Superior temporal gyrus (tissue), 1 donor: Measurements from ENCODE around the gene LRP1B.

Experiments
- DNase-seq: peaks from one replicate; pipeline ENCODE4 v3.0.0-alpha.2; 2016; ENCODE audit errors: extremely low spot score

Gene LRP1B

DNA sequence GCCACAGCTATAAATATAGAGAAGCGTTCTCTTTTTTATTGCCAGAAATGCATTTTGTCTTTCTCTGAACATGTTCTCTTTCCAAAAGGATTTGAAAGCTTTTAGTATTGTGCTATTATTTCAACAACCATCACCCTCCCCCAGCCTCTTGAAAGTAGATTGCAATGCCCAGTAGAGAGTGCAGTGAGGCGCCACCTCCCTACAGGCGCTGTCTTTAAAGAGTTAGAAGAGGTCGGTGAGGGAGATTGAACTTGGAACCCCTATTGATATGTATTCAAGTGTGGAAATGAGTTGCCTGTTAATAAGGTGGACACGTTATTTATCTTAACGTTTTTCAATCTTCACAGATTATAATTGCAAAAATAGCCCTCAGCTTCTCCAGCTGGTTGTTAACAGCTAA is 360.3 kb downstream of the LRP1B start:
- no peak for DNase-seq

DNA sequence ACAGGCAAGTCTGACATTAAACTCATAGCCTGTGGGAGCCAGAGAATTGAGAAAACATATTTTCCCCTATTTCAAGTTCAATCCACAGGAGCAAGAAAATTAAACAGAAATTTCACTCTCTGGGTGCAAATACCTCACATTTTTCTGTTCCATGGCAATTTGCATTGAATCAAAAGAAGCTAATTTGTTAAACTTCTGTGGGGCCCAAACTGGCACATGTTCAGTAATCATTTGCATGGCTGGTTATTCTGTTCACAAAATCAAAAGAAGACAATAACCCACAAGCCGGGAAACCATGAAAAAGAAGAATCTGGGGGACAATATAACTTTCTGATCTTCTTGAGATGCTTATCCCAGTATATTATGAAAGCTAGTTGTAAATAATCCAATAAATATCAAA is 363.1 kb downstream of the LRP1B start:
- DNase-seq: peak; percentile 36

- peak; percentile 74 for DNase-seq
Measured at GRCh38 chr2:141767051-141767450, 363.8 kb downstream of the LRP1B start.

DNA sequence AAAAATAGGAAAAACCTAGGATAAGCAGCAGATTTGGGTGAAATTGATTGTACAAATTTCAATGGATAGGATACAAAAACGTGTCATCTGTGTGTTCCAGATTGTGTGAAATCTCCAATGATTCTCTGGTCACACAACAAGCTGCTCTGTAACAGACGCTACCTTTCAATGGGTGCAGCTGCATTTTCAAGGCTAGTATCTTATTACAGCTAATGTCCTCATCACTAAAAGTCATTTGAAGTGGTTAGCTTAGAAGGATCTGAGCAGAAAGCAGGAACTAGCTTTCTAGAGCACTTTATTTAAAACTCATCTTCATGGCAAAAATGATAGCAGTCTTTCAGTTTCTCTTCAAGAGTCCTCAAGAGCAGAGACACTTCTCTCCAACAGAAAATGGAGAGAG is 364.6 kb downstream of the LRP1B start:
- no peak for DNase-seq

DNA sequence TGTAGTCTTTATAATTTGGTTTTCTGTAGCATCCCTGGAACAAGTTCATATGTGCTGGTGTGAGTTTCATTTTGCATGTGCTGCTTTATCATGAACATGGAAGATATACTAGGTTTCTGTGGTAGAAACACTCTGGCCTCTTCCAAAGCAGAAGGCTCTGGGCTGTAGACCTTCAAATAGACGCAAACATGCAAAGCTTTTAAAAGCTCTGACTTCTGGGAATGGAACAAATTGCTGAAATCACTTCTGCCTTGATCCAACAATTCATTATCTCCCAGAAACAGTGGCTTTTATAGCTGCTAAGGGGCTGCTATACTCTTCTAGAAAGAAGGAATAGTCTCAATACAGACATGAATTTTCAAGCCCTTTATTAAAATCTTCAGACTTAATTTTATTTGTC is 382.2 kb downstream of the LRP1B start:
- no peak for DNase-seq

DNA sequence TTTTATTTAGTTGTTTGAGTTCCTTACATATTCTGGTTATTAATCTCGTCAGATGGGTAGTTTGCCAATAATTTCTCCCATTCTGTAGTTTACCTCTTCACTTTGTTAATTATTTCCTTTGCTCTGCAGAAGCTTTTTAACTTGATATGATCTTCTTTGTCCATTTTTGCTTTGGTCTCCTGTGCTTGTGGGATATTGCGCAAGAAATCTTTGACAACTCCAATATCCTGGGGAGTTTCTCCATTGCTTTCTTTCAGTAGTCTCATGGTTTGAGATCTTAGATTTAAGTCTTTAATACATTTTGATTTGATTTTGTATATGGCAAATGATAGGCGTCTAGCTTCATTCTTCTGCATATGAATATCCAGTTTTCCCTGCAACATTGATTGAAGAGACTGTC is 389.2 kb downstream of the LRP1B start:
- DNase-seq: no peak

GRCh38 chr2:141737492-141738255 is 393.1 kb downstream of the LRP1B start:
- no peak for DNase-seq

GRCh38 chr2:141736466-141736865 is 394.4 kb downstream of the LRP1B start:
- DNase-seq: no peak

DNA sequence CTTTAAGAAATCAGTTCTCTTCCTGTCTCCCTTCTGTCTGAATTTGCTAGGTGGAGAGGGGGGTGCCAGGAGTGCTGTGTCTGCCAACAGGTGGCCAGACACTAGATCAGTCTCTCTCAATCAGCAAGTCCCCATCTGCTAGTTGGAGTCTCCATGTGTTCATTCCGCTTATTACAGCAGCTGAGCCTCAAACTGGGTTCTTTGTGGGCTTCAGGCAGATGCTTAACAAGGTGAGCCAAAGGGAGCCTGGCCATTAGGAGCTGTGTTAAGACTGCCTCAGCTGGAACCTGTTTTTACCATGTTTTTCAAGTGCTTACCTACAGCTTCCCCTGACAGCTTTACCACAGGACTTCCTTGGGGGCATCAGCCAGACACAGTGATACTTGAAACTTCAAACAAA is 401.9 kb downstream of the LRP1B start:
- DNase-seq: no peak

DNA sequence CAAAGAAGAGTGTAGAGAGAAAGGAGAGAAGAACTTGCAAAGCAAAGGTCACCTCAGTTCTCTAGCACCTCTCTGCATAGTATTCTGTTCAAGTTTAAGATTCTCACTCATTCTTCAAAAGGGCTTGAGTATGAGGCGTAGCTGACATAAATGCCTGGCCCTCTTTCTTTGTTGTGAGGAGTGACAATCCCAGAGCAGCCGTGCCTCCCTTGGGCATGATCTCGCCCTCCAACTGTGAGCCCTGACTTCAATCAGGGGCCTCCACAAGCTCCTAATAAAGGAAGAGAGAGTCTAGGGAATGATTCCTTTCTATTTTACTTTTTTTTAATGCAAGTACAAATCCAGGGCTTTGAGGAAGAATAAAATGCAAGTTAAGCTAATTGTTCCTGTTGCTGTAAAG is 402.7 kb downstream of the LRP1B start:
- DNase-seq: no peak

DNA sequence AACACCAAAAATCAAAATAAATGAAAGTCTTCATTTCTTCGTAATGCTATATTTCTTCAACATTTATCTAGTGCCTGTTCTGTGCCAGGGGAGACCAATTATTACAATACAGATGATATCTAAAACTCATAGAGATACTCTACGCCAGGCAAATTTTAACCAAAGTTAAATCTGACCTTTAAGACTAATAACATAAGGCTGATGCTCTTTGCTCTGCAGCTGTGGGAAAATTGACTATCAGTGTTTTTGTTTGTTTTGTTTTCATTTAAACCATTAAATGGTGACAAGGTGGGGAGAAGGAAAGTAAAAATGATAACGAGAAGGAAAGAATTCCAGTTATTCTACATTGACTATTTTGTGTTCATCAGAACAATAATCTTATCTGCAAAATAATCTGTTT is 406.4 kb downstream of the LRP1B start:
- DNase-seq: no peak

GRCh38 chr2:141723814-141724213 is 407.0 kb downstream of the LRP1B start:
- no peak for DNase-seq

DNA sequence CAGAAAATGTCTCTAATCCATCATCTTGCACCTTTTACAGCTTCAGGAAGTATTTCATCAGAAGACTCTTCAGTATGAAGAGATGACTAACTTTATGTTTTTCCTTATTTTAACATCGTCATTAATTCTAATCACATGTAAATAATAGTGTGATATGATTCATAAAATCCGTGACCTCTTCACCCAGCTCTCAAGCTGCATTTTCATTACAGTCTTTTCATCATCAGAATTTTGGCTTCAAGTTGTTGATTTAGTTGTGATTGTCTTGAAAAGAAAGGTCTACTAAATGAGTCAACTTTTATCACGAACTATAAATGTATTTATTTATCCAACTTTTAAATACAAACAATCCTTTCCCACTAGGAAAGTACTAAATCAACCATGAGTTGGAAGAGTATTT is 410.3 kb downstream of the LRP1B start:
- DNase-seq: no peak

DNA sequence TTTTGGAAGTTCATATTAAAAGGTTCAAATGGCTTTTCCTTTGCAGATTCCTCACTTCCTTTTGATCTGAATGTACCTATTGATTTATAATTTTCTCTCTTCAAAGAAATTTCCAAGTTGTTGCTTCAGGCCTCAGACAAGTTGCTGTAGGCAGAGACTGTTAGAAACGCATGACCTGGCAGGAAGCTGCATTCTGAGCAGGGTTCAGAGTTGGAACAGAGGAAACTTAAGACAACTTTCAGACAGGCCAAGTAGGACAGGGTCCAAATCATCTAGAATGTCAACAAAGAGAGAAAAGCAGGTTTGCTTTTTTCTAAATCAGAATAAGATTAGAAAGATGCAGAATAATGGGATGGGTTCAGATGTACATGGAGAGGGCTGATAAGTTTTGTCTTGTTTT is 416.3 kb downstream of the LRP1B start:
- DNase-seq: no peak

DNA sequence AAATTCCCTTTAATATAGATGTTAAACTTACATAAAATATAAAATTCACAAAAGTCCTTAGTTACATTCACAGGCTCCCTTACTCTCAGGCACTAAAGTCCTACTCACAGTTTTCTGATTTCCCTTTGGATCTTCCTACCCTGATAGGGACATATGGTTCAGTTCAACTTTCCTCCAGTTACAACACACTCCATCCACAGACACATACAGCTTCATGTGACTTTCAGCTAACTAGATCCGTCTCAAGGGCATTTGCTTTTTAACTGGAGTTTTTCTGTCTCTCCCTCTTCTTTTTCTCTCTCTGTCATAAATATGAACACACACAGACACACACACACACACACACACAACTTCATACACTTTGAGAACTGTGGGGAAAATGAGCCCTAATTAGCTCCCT is 419.2 kb downstream of the LRP1B start:
- DNase-seq: no peak

DNA sequence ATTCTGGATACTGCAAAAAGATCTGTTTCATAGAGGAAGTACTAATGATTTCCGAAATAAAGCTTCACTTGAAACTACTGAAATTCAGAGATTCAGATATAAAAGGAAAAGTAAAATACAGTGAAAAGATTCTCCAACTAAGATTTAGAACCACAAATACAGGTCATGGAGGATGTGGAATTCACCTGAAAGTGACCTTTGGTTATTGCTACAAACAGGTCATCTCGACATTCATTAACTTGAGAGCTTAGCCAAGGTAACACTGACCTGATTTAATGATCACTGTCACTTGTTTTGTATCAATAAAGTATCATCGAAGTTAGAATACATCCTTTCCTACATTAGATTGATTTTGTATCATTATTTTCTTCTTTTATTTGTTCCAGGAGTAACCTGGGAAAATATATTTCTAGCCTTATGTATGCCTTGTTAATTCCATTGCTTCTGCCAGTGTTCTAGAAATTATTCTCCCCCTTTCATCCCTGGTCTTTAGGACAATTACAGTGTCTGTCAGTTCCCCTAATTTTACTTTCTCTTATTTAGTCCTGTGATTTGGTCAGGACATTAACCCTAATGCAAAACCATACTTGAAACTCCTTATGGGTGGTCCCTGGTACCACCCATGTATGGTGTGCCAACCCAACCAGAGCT is 420.1 kb downstream of the LRP1B start:
- no peak for DNase-seq

DNA sequence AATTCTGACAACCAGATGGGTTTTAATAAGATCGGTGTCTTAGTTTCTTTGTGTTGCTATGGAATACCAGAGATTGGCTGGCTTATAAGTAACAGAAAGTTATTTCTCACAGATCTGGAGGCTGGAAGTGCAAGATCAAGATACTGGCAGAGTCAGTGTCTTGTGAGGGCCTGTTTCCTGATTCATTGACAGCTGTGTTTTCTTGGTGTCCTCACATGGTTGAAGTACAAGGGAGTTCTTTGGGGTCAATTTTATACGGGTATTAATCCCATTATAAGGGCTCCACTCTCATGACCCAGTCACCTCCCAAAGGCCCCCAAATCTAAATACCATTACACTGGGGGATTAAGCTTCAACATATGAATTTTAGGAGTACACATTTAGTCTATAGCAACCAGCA is 421.1 kb downstream of the LRP1B start:
- no peak for DNase-seq

- DNase-seq: no peak
Measured at GRCh38 chr2:141707486-141707885, 423.3 kb downstream of the LRP1B start.

DNA sequence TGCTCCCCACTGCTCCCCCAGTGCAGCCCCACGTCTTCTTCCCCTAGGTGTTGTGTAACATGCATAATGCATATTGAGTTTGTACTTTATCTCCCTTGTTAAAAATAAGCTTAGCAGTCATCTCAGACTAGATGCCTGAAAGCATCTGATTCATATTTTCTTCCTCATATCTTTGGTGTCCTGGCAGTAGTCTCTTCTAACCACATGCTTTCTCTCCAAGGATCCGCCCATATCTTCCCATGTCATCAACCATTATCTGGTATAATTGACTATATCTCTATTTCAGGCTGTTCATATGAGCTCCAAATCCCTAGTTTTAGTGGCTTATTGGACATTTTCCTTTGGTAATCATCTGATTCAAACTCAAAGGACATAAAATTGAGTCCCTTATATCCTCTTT is 426.3 kb downstream of the LRP1B start:
- DNase-seq: no peak

DNA sequence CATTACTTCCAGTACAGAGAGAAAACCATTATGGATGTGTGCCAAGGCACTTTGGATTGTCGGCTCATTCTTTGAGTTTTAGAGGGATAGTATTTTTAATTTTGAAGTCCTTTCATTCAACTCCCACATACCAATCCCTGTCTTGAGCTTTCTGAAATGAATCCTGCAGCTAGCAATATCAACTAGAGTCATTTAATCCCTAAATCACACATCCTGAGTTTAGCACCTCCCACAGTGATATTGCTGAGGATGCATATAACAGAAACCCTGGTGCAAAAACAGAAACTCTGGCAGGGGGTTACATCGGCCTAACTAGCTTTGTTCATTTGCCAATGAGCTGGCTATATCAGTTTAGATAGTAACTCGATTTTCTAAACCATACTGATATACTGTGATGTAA is 427.3 kb downstream of the LRP1B start:
- no peak for DNase-seq

GRCh38 chr2:141701618-141702017 is 429.2 kb downstream of the LRP1B start:
- DNase-seq: no peak

- no peak for DNase-seq
Measured at GRCh38 chr2:141699573-141699972, 431.2 kb downstream of the LRP1B start.

DNA sequence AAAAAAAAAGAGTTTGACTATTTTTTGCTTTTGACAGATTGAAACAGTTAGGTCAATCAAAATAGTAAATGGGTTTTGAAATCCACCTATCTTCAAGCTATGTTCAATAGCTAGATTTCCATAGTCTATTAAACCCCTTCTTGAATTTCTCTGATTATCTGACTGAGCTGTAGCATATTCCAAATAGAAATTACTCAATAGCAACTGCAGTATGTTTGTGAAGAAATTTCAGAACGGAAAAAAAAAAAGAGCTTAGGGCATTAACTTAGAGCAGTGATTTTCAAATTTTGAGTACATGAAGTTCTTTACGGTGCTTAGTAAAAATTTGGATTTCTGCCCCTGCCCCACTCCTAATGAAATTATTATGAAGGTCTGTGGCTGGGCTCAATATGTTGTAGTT is 432.3 kb downstream of the LRP1B start:
- DNase-seq: no peak

DNA sequence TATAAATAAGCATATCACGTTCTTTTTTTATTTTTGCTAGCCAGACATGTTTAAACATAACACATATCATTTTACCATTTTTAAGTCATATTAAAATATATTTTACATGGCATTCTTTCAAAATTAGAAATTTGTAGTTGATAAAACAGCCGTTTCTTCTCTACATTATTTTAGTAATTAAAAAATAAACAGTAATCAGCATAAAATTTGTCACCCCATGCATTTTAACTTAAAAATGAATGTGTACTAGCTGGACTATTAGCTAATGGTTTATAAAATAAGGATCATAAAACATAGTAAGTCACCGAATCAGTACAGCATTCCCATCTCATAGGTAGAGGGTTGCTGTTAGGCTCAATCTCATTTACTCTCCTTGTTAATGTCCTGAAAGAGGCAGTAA is 433.8 kb downstream of the LRP1B start:
- no peak for DNase-seq
